Ectodermal cell (in vitro differentiated cells): ENCODE measurements around the gene TPO.

ENCODE experiments used
- H3K27ac ChIP-seq: 2 replicates; pipeline ENCODE4 v1.7.0; 2013; ENCODE audit warnings: mild to moderate bottlenecking, low read depth, low read length; ENCODE audit not compliant: insufficient read depth, poor library complexity, severe bottlenecking
- H3K27me3 ChIP-seq: 2 replicates; pipeline ENCODE4 v1.7.0; 2013; ENCODE audit warnings: mild to moderate bottlenecking, low read length; ENCODE audit not compliant: insufficient read depth, control insufficient read depth, poor library complexity, severe bottlenecking
- H3K36me3 ChIP-seq: one replicate; pipeline ENCODE4 v1.7.0; 2013; ENCODE audit warnings: low read length; ENCODE audit not compliant: control insufficient read depth, insufficient read depth
- H3K4me1 ChIP-seq: one replicate; pipeline ENCODE4 v1.7.0; 2013; ENCODE audit warnings: low read length; ENCODE audit not compliant: control insufficient read depth, insufficient read depth
- H3K4me3 ChIP-seq: 2 replicates; pipeline ENCODE4 v1.7.0; 2013; ENCODE audit warnings: low read depth, low read length, control low read depth; ENCODE audit not compliant: insufficient read depth
- H3K9me3 ChIP-seq: 2 replicates; pipeline ENCODE4 v1.7.0; 2013; ENCODE audit warnings: mild to moderate bottlenecking, low read length, moderate library complexity; ENCODE audit not compliant: control insufficient read depth
- WGBS, 2 experiments: methylation state at CpG; one replicate each; pipeline ENCODE4 v1.1.7; 2013; ENCODE audit warnings: missing lambda C conversion rate in 2 of 2; 5-methylcytosine and 5-hydroxymethylcytosine counted together

Gene TPO

GRCh38 chr2:1581965-1582625, 168.8 kb downstream of the TPO start:
- Histone ChIP-seq H3K9me3 (no peaks in the 10 kb centered on the region), H3K27me3 (no peaks in the 10 kb centered on the region), H3K27ac (no peak overlapping the region), H3K4me3 (no peak overlapping the region), H3K36me3 (no peaks in the 10 kb centered on the region), H3K4me1 (peaks cover 8% of the 10 kb centered on the region)
- WGBS, 2 experiments = 87 to 89% methylated on average over 10 of the region's 10 CpGs

GRCh38 chr2:1582891-1583341, 169.7 kb downstream of the TPO start:
- Histone ChIP-seq H3K27me3 (no peaks in the 10 kb centered on the region), H3K4me3 (no peak overlapping the region), H3K27ac (no peak overlapping the region), H3K36me3 (no peaks in the 10 kb centered on the region), H3K9me3 (no peaks in the 10 kb centered on the region), H3K4me1 (peaks cover 8% of the 10 kb centered on the region)
- WGBS, 2 experiments = 93 to 94% methylated on average over 22 of the region's 22 CpGs

GRCh38 chr2:1584051-1584531, 170.8 kb downstream of the TPO start:
- H3K27ac ChIP-seq = no peak overlapping the region
- H3K4me3 ChIP-seq = no peak overlapping the region
- 94 to 96% methylated on average over 21 of the region's 21 CpGs for WGBS, 2 experiments
- no peaks in the 10 kb centered on the region for H3K27me3 ChIP-seq
- H3K36me3 ChIP-seq = no peaks in the 10 kb centered on the region
- H3K9me3 ChIP-seq = no peaks in the 10 kb centered on the region
- peaks cover 8% of the 10 kb centered on the region for H3K4me1 ChIP-seq

GRCh38 chr2:1584691-1585485, 171.6 kb downstream of the TPO start:
- WGBS, 2 experiments = 93 to 94% methylated on average over 18 of the region's 18 CpGs
- Histone ChIP-seq H3K4me1 (peaks cover 8% of the 10 kb centered on the region), H3K9me3 (no peaks in the 10 kb centered on the region)

GRCh38 chr2:1585635-1586034, 172.4 kb downstream of the TPO start:
- Histone ChIP-seq H3K36me3 (no peaks in the 10 kb centered on the region), H3K9me3 (no peaks in the 10 kb centered on the region), H3K27ac (no peak overlapping the region), H3K27me3 (no peaks in the 10 kb centered on the region), H3K4me3 (no peak overlapping the region), H3K4me1 (peaks cover 8% of the 10 kb centered on the region)
- 95% methylated on average over 17 of the region's 17 CpGs for WGBS, 2 experiments

More at GRCh38 chr2:1584691-1585485, 171.6 kb downstream of the TPO start:
- Histone ChIP-seq H3K4me3 (no peak overlapping the region), H3K36me3 (no peaks in the 10 kb centered on the region), H3K27me3 (no peaks in the 10 kb centered on the region), H3K27ac (no peak overlapping the region)

GRCh38 chr2:1586251-1586922, 173.1 kb downstream of the TPO start:
- peaks cover 8% of the 10 kb centered on the region for H3K4me1 ChIP-seq
- no peaks in the 10 kb centered on the region for H3K9me3 ChIP-seq
- no peaks in the 10 kb centered on the region for H3K36me3 ChIP-seq
- no peak overlapping the region for H3K4me3 ChIP-seq
- H3K27me3 ChIP-seq = no peaks in the 10 kb centered on the region
- 87 to 89% methylated on average over 14 of the region's 14 CpGs for WGBS, 2 experiments
- H3K27ac ChIP-seq = no peak overlapping the region

GRCh38 chr2:1586923-1587840, 173.9 kb downstream of the TPO start:
- no peaks in the 10 kb centered on the region for H3K36me3 ChIP-seq
- H3K27me3 ChIP-seq = no peaks in the 10 kb centered on the region
- no peak overlapping the region for H3K4me3 ChIP-seq
- peaks cover 11% of the 10 kb centered on the region for H3K4me1 ChIP-seq
- 85 to 92% methylated on average over 15 to 17 of the region's 17 CpGs for WGBS, 2 experiments
- no peaks in the 10 kb centered on the region for H3K9me3 ChIP-seq
- no peak overlapping the region for H3K27ac ChIP-seq

- Histone ChIP-seq H3K27ac (no peak overlapping the region), H3K27me3 (no peaks in the 10 kb centered on the region), H3K4me3 (no peak overlapping the region), H3K36me3 (no peaks in the 10 kb centered on the region), H3K9me3 (no peaks in the 10 kb centered on the region), H3K4me1 (peaks cover 9% of the 10 kb centered on the region)
- 89 to 90% methylated on average over 27 of the region's 27 CpGs for WGBS, 2 experiments
Measured at GRCh38 chr2:1588051-1588977, 175.1 kb downstream of the TPO start.
